Kidney glomerular epithelial cell (primary cell): ENCODE measurements around the gene PUS3.
"Not testable (repeated sequence)": the region's sequence is repeated elsewhere in the genome, so short reads cannot be mapped to it uniquely, and the experiment has no call there.

Experiments
- DNase-seq: peaks from one replicate; lab custom pipeline; 2025; lab: John Stamatoyannopoulos, UW

The PUS3 gene

GRCh38 chr11:125865354-125865753, 37.7 kb downstream of the PUS3 start:
- not testable (repeated sequence) for DNase-seq

GRCh38 chr11:125862786-125863185, 40.2 kb downstream of the PUS3 start:
- not testable (repeated sequence) for DNase-seq

- not testable (repeated sequence) for DNase-seq
Observed at GRCh38 chr11:125857670-125858069, 45.3 kb downstream of the PUS3 start.

GRCh38 chr11:125846188-125846587, 56.8 kb downstream of the PUS3 start:
- DNase-seq, result no peak
